HCT116 (cell line): ENCODE results near the gene RPL7L1. TPM values are rescaled to one million over a fixed set of nuclear protein-coding genes. Genes with fewer than 3 reads are reported as not detected.

Experiments
- ATAC-seq: fragments of 200-7000 bp; cut with Tn5 transposase; 2 replicates; pipeline ENCODE4 v1.9.1; 2020; ENCODE audit warnings: mild to moderate bottlenecking, moderate library complexity
- BruUV-seq: library from RNA; stranded (reverse); fragments of 400-500 nt; replicated peaks from 2 replicates; lab custom pipeline; 2021; lab: Mats Ljungman, UMichigan
- CTCF ChIA-PET: fragments of 300-600 bp; sonication (Branson Sonifier 250); formaldehyde crosslinking; loops from one replicate; lab custom pipeline; 2021; ENCODE audit warnings: antibody characterized with exemption; lab: Charles Lee
- POLR2A ChIA-PET: fragments of 300-600, 350-600 bp; sonication (Branson Sonifier 250); formaldehyde crosslinking; loops from one replicate; lab custom pipeline; 2021; ENCODE audit warnings: antibody characterized with exemption; lab: Charles Lee
- RAD21 ChIA-PET, 2 experiments: fragments of 300-600 bp; sonication (Branson Sonifier 250); formaldehyde crosslinking; loops; one replicate each; lab custom pipeline; 2023; ENCODE audit warnings: low total read pairs in 2 of 2; ENCODE audit not compliant: uncharacterized antibody in 2 of 2, unreplicated experiment in 2 of 2, low non-redundant PET in 1 of 2; lab: Charles Lee
- DNase-seq: peaks from one replicate; pipeline ENCODE4 v3.0.0-alpha.2; 2010; ENCODE audit warnings: low read depth, low spot score
- H2AFZ ChIP-seq: fragments of 200-600 bp; shearing (Covaris generic), sonication (generic); 2 replicates; pipeline ENCODE4 v1.6.1; 2017; ENCODE audit warnings: low read depth, mixed run types, mixed read lengths, antibody characterized with exemption, low read length; ENCODE audit not compliant: poor library complexity, severe bottlenecking
- H3K27ac ChIP-seq: 2 replicates; pipeline ENCODE4 v1.5.1; 2012; ENCODE audit warnings: low read depth, low read length
- H3K27me3 ChIP-seq: fragments of 200-600 bp; sonication (generic); 2 replicates; pipeline ENCODE4 v1.6.1; 2016; ENCODE audit warnings: mixed run types, low read length, mixed read lengths; ENCODE audit not compliant: insufficient read depth
- H3K36me3 ChIP-seq, 2 experiments: fragments of 200-500 bp in 1 of 2; fragments of 200-600 bp in 1 of 2; sonication (Bioruptor generic) in 1 of 2; sonication (generic) in 1 of 2; 2 replicates each; pipeline versions ENCODE4 v1.5.1 to v1.6.1; 2014 to 2016; ENCODE audit warnings: low read length in 2 of 2, inconsistent platforms in 1 of 2, mixed read lengths in 1 of 2, mixed run types in 1 of 2; ENCODE audit not compliant: insufficient read depth in 2 of 2, control insufficient read depth in 1 of 2
- H3K4me1 ChIP-seq, 2 experiments: fragments of 200-600 bp in 1 of 2; sonication (generic) in 1 of 2; 2 replicates each; pipeline versions ENCODE4 v1.5.1 to v1.6.1; 2012 to 2017; ENCODE audit warnings: low read length in 2 of 2, inconsistent platforms in 1 of 2, mild to moderate bottlenecking in 1 of 2, mixed read lengths in 1 of 2, mixed run types in 1 of 2, moderate library complexity in 1 of 2; ENCODE audit not compliant: insufficient read depth in 2 of 2, control insufficient read depth in 1 of 2
- H3K4me2 ChIP-seq: fragments of 200-600 bp; sonication (generic); 2 replicates; pipeline ENCODE4 v1.6.1; 2017; ENCODE audit warnings: mixed run types, low read length, mixed read lengths
- H3K4me3 ChIP-seq, 2 experiments: fragments of 200-600 bp in 1 of 2; sonication (generic) in 1 of 2; replicated peaks in 1 of 2; 2 replicates each; pipeline ENCODE4 v1.5.1; 2011 to 2016; ENCODE audit warnings: low read length in 2 of 2, control low read depth in 1 of 2, low read depth in 1 of 2, mild to moderate bottlenecking in 1 of 2, mixed read lengths in 1 of 2, mixed run types in 1 of 2
- H3K79me2 ChIP-seq: fragments of 200-600 bp; sonication (generic); 2 replicates; pipeline ENCODE4 v1.6.1; 2017; ENCODE audit warnings: mild to moderate bottlenecking, mixed run types, low read length, moderate library complexity, mixed read lengths; ENCODE audit not compliant: insufficient read depth
- H3K9ac ChIP-seq: fragments of 200-600 bp; sonication (generic); 2 replicates; pipeline ENCODE4 v1.6.1; 2016; ENCODE audit warnings: low read length, mixed read lengths
- H3K9me2 ChIP-seq: fragments of 200-600 bp; sonication (generic), shearing (Covaris generic); 2 replicates; pipeline ENCODE4 v1.6.1; 2017; ENCODE audit warnings: mixed run types, mild to moderate bottlenecking, moderate library complexity; ENCODE audit not compliant: insufficient read depth
- H3K9me3 ChIP-seq, 2 experiments: fragments of 200-500 bp in 1 of 2; fragments of 200-600 bp in 1 of 2; sonication (Bioruptor generic) in 1 of 2; sonication (generic) in 1 of 2; 2 replicates each; pipeline ENCODE4 v1.6.1; 2014 to 2017; ENCODE audit warnings: low read length in 2 of 2, mixed read lengths in 2 of 2, inconsistent platforms in 1 of 2, low read depth in 1 of 2, mild to moderate bottlenecking in 1 of 2, mixed run types in 1 of 2, moderate library complexity in 1 of 2; ENCODE audit not compliant: control insufficient read depth in 1 of 2, insufficient read depth in 1 of 2
- H4K20me1 ChIP-seq: fragments of 200-600 bp; sonication (generic), shearing (Covaris generic); 2 replicates; pipeline ENCODE4 v1.6.1; 2017; ENCODE audit warnings: mixed run types, mild to moderate bottlenecking, moderate library complexity; ENCODE audit not compliant: insufficient read depth
- ATF3 ChIP-seq: IDR thresholded peaks from 2 replicates; pipeline ENCODE4 v1.6.1; 2012
- CEBPB ChIP-seq: IDR thresholded peaks from 2 replicates; pipeline ENCODE4 v1.6.1; 2012; ENCODE audit warnings: low read depth
- CTCF ChIP-seq, 3 experiments: fragments of 200-600 bp in 1 of 3; sonication (generic) in 1 of 3; IDR thresholded peaks in 2 of 3; conservative IDR thresholded peaks in 1 of 3; 2 replicates each; pipeline ENCODE4 v1.5.1; 2012 to 2017; ENCODE audit warnings: low read depth in 2 of 3, low read length in 2 of 3, antibody characterized with exemption in 1 of 3, borderline replicate concordance in 1 of 3, control low read depth in 1 of 3, mild to moderate bottlenecking in 1 of 3, mixed read lengths in 1 of 3, mixed run types in 1 of 3, moderate library complexity in 1 of 3; ENCODE audit not compliant: insufficient read depth in 1 of 3
- EGR1 ChIP-seq: IDR thresholded peaks from 2 replicates; pipeline ENCODE4 v1.6.1; 2012; ENCODE audit warnings: low read depth
- ELF1 ChIP-seq: IDR thresholded peaks from 2 replicates; pipeline ENCODE4 v1.6.1; 2012; ENCODE audit warnings: low read depth, borderline replicate concordance
- EZH2 ChIP-seq: fragments of 200-600 bp; sonication (generic); IDR thresholded peaks from 2 replicates; pipeline ENCODE4 v1.6.1; 2017; ENCODE audit warnings: antibody characterized with exemption, mixed run types
- EZH2phosphoT487 ChIP-seq: fragments of 200-600 bp; IDR thresholded peaks from 2 replicates; pipeline ENCODE4 v1.6.1; 2018; ENCODE audit warnings: antibody characterized with exemption, borderline replicate concordance
- FOSL1 ChIP-seq: IDR thresholded peaks from 2 replicates; pipeline ENCODE4 v1.6.1; 2012; ENCODE audit warnings: low read depth
- JUND ChIP-seq: IDR thresholded peaks from 2 replicates; pipeline ENCODE4 v1.6.1; 2012
- MAX ChIP-seq: IDR thresholded peaks from 2 replicates; pipeline ENCODE4 v1.6.1; 2012
- POLR2A ChIP-seq: IDR thresholded peaks from 2 replicates; pipeline ENCODE4 v1.7.0; 2011; ENCODE audit warnings: borderline replicate concordance; ENCODE audit not compliant: insufficient read depth, insufficient read length; ENCODE audit errors: extremely low read depth
- POLR2AphosphoS5 ChIP-seq: IDR thresholded peaks from 2 replicates; pipeline ENCODE4 v1.6.1; 2011; ENCODE audit warnings: mild to moderate bottlenecking, low read depth, low read length, moderate library complexity
- RAD21 ChIP-seq: IDR thresholded peaks from 2 replicates; pipeline ENCODE4 v1.6.1; 2012; ENCODE audit warnings: low read depth, mild to moderate bottlenecking
- REST ChIP-seq: IDR thresholded peaks from 2 replicates; pipeline ENCODE4 v1.6.1; 2012; ENCODE audit warnings: low read depth
- SIN3A ChIP-seq: IDR thresholded peaks from 2 replicates; pipeline ENCODE4 v1.6.1; 2012; ENCODE audit warnings: low read depth
- SP1 ChIP-seq: IDR thresholded peaks from 2 replicates; pipeline ENCODE4 v1.6.1; 2012; ENCODE audit warnings: low read depth
- SRF ChIP-seq: IDR thresholded peaks from 2 replicates; pipeline ENCODE4 v1.6.1; 2012; ENCODE audit warnings: low read depth
- TCF7L2 ChIP-seq: IDR thresholded peaks from 2 replicates; pipeline ENCODE4 v1.7.0; 2011; ENCODE audit warnings: borderline replicate concordance, inconsistent platforms; ENCODE audit not compliant: insufficient read depth, insufficient read length; ENCODE audit errors: extremely low read depth
- ZFX ChIP-seq: fragments of 450-650 bp; IDR thresholded peaks from 2 replicates; pipeline ENCODE4 v1.6.1; 2017
- ZNF274 ChIP-seq: fragments of 200-500 bp; sonication (Bioruptor generic); IDR thresholded peaks from 2 replicates; pipeline ENCODE4 v1.6.1; 2014; ENCODE audit warnings: mild to moderate bottlenecking, low read depth, low read length, inconsistent platforms
- intact Hi-C: fragments of 100-400 bp; cut with micrococcal nuclease; formaldehyde crosslinking; loops from 2 replicates; pipeline ENCODE4 v1.10.0; 2022
- total RNA-seq: library from RNA; stranded (reverse); gene quantifications from one replicate; pipeline ENCODE4 v1.2.1, GENCODE V29; 2021; ENCODE audit not compliant: unreplicated experiment

Gene RPL7L1
- total RNA-seq, 1 experiment from 2014 or later, result 125 TPM

GRCh38 chr6:42864602-42865001 lies 14.8 kb upstream of the RPL7L1 start:
- ChIA-PET CTCF (no interaction called here), RAD21 (no interaction called here), POLR2A (no interaction called here)
- no peaks in the 10 kb centered on the region for H3K27me3 ChIP-seq
- no peak overlapping the region for H3K4me2 ChIP-seq
- no peak overlapping the region for H3K4me3 ChIP-seq
- no TSS peak for BruUV-seq
- no peaks in the 10 kb centered on the region for H3K9me2 ChIP-seq
- H3K27ac ChIP-seq, result no peak overlapping the region
- no peaks in the 10 kb centered on the region for H3K4me1 ChIP-seq
- H3K36me3 ChIP-seq, result peaks cover 0 to 15% of the 10 kb centered on the region in 2 experiments; a peak in 2 of 4 replicates
- intact Hi-C loops, result no loop called here
- ATAC-seq, result no peak
- H4K20me1 ChIP-seq, result no peaks in the 10 kb centered on the region
- no peaks in the 10 kb centered on the region for H3K79me2 ChIP-seq
- TF ChIP-seq RAD21 (no peak), ZFX (no peak), ATF3 (no peak), EZH2 (no peak), JUND (no peak), MAX (no peak), EZH2phosphoT487 (no peak), POLR2AphosphoS5 (no peak), ZNF274 (no peak), SP1 (no peak), TCF7L2 (no peak), CTCF (IDR thresholded peaks at IDR 0.05 in 2 of 3, conservative IDR thresholded peaks at IDR 0.05 in 1 of 3; ENCODE audit: borderline replicate concordance in 1 of 3, insufficient read depth in 1 of 3, low read depth in 2 of 3, low read length in 2 of 3) (no peak), SRF (no peak), CEBPB (no peak), ELF1 (no peak), EGR1 (no peak), SIN3A (no peak), FOSL1 (no peak), POLR2A (no peak), REST (no peak)
- H2AFZ ChIP-seq, result no peak overlapping the region
- H3K9me3 ChIP-seq, result no peaks in the 10 kb centered on the region
- no peak overlapping the region for H3K9ac ChIP-seq
- DNase-seq, result no peak
